OCI-LY7 (cell line): ENCODE results near the gene NDRG4.

Experiments
- EZH2phosphoT487 ChIP-seq: fragments of 200-600 bp; sonication (generic); IDR thresholded peaks from 2 replicates; pipeline ENCODE4 v1.6.1; 2018; ENCODE audit warnings: low read depth, borderline replicate concordance, mild to moderate bottlenecking, mixed run types, antibody characterized with exemption, low read length, moderate library complexity, mixed read lengths
- TF ChIP-seq, protein P1 (sequence below): fragments of 200-600 bp; sonication (generic); conservative IDR thresholded peaks from 2 replicates; pipeline ENCODE4 v1.5.1; 2014; ENCODE audit warnings: mild to moderate bottlenecking, antibody characterized with exemption, low read length, moderate library complexity, mixed read lengths

- TF ChIP-seq, protein P1, sequence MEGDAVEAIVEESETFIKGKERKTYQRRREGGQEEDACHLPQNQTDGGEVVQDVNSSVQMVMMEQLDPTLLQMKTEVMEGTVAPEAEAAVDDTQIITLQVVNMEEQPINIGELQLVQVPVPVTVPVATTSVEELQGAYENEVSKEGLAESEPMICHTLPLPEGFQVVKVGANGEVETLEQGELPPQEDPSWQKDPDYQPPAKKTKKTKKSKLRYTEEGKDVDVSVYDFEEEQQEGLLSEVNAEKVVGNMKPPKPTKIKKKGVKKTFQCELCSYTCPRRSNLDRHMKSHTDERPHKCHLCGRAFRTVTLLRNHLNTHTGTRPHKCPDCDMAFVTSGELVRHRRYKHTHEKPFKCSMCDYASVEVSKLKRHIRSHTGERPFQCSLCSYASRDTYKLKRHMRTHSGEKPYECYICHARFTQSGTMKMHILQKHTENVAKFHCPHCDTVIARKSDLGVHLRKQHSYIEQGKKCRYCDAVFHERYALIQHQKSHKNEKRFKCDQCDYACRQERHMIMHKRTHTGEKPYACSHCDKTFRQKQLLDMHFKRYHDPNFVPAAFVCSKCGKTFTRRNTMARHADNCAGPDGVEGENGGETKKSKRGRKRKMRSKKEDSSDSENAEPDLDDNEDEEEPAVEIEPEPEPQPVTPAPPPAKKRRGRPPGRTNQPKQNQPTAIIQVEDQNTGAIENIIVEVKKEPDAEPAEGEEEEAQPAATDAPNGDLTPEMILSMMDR = no peak
- TF ChIP-seq EZH2phosphoT487 = no peak
Observed at GRCh38 chr16:58471209-58471975, 28.6 kb upstream of the NDRG4 start.
